Loucy (cell line): ENCODE measurements around the gene NRP1.
"Not testable (repeated sequence)": the region's sequence is repeated elsewhere in the genome, so short reads cannot be mapped to it uniquely, and the experiment has no call there.

Source experiments
- H2AFZ ChIP-seq: fragments of 200-600 bp; sonication (generic); 2 replicates; pipeline ENCODE4 v1.6.0; 2016; ENCODE audit warnings: antibody characterized with exemption, mild to moderate bottlenecking, low read length, moderate library complexity
- H3F3A ChIP-seq: fragments of 200-600 bp; 2 replicates; pipeline ENCODE4 v1.6.0; 2016; ENCODE audit warnings: antibody characterized with exemption, low read depth, mild to moderate bottlenecking
- H3K27me3 ChIP-seq: fragments of 200-600 bp; sonication (generic); 2 replicates; pipeline ENCODE4 v1.6.1; 2014; ENCODE audit warnings: low read length, mild to moderate bottlenecking; ENCODE audit not compliant: insufficient read depth, poor library complexity, severe bottlenecking
- H3K36me3 ChIP-seq: fragments of 200-600 bp; sonication (generic); 2 replicates; pipeline ENCODE4 v1.6.1; 2016; ENCODE audit warnings: low read length; ENCODE audit not compliant: insufficient read depth
- H3K4me1 ChIP-seq: fragments of 200-600 bp; sonication (generic); 2 replicates; pipeline ENCODE4 v1.5.1; 2014; ENCODE audit warnings: low read length, mild to moderate bottlenecking; ENCODE audit not compliant: insufficient read depth, poor library complexity, severe bottlenecking
- H3K4me2 ChIP-seq: fragments of 200-600 bp; sonication (generic); 2 replicates; pipeline ENCODE4 v1.6.0; 2014; ENCODE audit warnings: antibody characterized with exemption, low read length, low read depth, mild to moderate bottlenecking; ENCODE audit not compliant: poor library complexity, severe bottlenecking
- H3K4me3 ChIP-seq: fragments of 200-600 bp; sonication (generic); 2 replicates; pipeline ENCODE4 v1.5.1; 2014; ENCODE audit warnings: low read length, mild to moderate bottlenecking, mixed read lengths; ENCODE audit not compliant: poor library complexity, severe bottlenecking
- H3K79me2 ChIP-seq: fragments of 200-600 bp; sonication (generic); 2 replicates; pipeline ENCODE4 v1.6.1; 2014; ENCODE audit warnings: low read length; ENCODE audit not compliant: insufficient read depth
- H3K9ac ChIP-seq: fragments of 200-600 bp; sonication (generic); 2 replicates; pipeline ENCODE4 v1.6.0; 2014; ENCODE audit warnings: mild to moderate bottlenecking, low read depth, low read length, moderate library complexity; ENCODE audit not compliant: poor library complexity, severe bottlenecking
- H3K9me2 ChIP-seq: fragments of 200-600 bp; sonication (generic); replicated peaks from 2 replicates; pipeline ENCODE4 v1.6.1; 2016; ENCODE audit warnings: low read depth, low read length, mixed read lengths
- H3K9me3 ChIP-seq: fragments of 200-600 bp; sonication (generic); 2 replicates; pipeline ENCODE4 v1.6.1; 2014; ENCODE audit warnings: mild to moderate bottlenecking, antibody characterized with exemption, low read length, low read depth; ENCODE audit not compliant: insufficient read depth
- H4K20me1 ChIP-seq: fragments of 200-600 bp; sonication (generic); 2 replicates; pipeline ENCODE4 v1.6.0; 2014; ENCODE audit warnings: antibody characterized with exemption, low read length, mild to moderate bottlenecking; ENCODE audit not compliant: insufficient read depth, poor library complexity, severe bottlenecking
- EZH2phosphoT487 ChIP-seq: fragments of 200-600 bp; IDR thresholded peaks from 2 replicates; pipeline ENCODE4 v1.6.1; 2018; ENCODE audit warnings: antibody characterized with exemption, mild to moderate bottlenecking, moderate library complexity, borderline replicate concordance
- TF ChIP-seq, protein P1 (sequence below): fragments of 200-600 bp; sonication (generic); conservative IDR thresholded peaks from 2 replicates; pipeline ENCODE4 v1.5.1; 2014; ENCODE audit warnings: mild to moderate bottlenecking, antibody characterized with exemption, low read length

The NRP1 gene

GRCh38 chr10:33223326-33224000, 111.0 kb downstream of the NRP1 start:
- Histone ChIP-seq H3K9ac (no peak overlapping the region), H3K4me1 (no peaks in the 10 kb centered on the region), H3F3A (no peaks in the 10 kb centered on the region), H3K27me3 (no peaks in the 10 kb centered on the region), H3K79me2 (no peaks in the 10 kb centered on the region), H3K9me2 (no peaks in the 10 kb centered on the region), H3K4me3 (no peak overlapping the region), H4K20me1 (no peaks in the 10 kb centered on the region), H3K9me3 (no peaks in the 10 kb centered on the region), H3K36me3 (no peaks in the 10 kb centered on the region), H2AFZ (no peak overlapping the region), H3K4me2 (no peak overlapping the region)
- no peak for TF ChIP-seq EZH2phosphoT487
- TF ChIP-seq, protein P1, sequence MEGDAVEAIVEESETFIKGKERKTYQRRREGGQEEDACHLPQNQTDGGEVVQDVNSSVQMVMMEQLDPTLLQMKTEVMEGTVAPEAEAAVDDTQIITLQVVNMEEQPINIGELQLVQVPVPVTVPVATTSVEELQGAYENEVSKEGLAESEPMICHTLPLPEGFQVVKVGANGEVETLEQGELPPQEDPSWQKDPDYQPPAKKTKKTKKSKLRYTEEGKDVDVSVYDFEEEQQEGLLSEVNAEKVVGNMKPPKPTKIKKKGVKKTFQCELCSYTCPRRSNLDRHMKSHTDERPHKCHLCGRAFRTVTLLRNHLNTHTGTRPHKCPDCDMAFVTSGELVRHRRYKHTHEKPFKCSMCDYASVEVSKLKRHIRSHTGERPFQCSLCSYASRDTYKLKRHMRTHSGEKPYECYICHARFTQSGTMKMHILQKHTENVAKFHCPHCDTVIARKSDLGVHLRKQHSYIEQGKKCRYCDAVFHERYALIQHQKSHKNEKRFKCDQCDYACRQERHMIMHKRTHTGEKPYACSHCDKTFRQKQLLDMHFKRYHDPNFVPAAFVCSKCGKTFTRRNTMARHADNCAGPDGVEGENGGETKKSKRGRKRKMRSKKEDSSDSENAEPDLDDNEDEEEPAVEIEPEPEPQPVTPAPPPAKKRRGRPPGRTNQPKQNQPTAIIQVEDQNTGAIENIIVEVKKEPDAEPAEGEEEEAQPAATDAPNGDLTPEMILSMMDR = no peak

GRCh38 chr10:33222304-33222703, 112.2 kb downstream of the NRP1 start:
- H3K79me2 ChIP-seq, H3K9me3 ChIP-seq, H3K4me3 ChIP-seq, H3K27me3 ChIP-seq, H3F3A ChIP-seq, H3K9ac ChIP-seq, H3K36me3 ChIP-seq, H3K9me2 ChIP-seq, H2AFZ ChIP-seq, H3K4me2 ChIP-seq, H3K4me1 ChIP-seq, H4K20me1 ChIP-seq: not testable (repeated sequence)

GRCh38 chr10:33217854-33218253, 116.6 kb downstream of the NRP1 start:
- Histone ChIP-seq H3K36me3 (no peaks in the 10 kb centered on the region), H3K9me3 (no peaks in the 10 kb centered on the region), H2AFZ (no peak overlapping the region), H3K4me2 (no peak overlapping the region), H3K27me3 (no peaks in the 10 kb centered on the region), H3K4me3 (no peak overlapping the region), H3K9ac (no peak overlapping the region), H3K4me1 (no peaks in the 10 kb centered on the region), H3K9me2 (no peaks in the 10 kb centered on the region), H3F3A (no peaks in the 10 kb centered on the region), H3K79me2 (no peaks in the 10 kb centered on the region), H4K20me1 (no peaks in the 10 kb centered on the region)
- TF ChIP-seq EZH2phosphoT487 = no peak
- TF ChIP-seq, protein P1 = no peak
